HG03469 (cell line): ENCODE measurements around the gene SLC35F4.
A peak's percentile ranks its signal among the peaks of the same experiment; 100 is the strongest.
"Not testable (repeated sequence)": the region's sequence is repeated elsewhere in the genome, so short reads cannot be mapped to it uniquely, and the experiment has no call there.

ENCODE experiments used
- ATAC-seq: cut with Tn5 transposase; IDR thresholded peaks from one replicate; pipeline ENCODE4 v1.9.1; 2021; ENCODE audit warnings: mild to moderate bottlenecking, moderate library complexity, moderate number of reproducible peaks; ENCODE audit not compliant: unreplicated experiment

Gene SLC35F4

GRCh38 chr14:57865403-57866198 is at the start of gene SLC35F4:
TSS of gene SLC35F4 (minus strand) at chr14:57866092.
- ATAC-seq: no peak

DNA sequence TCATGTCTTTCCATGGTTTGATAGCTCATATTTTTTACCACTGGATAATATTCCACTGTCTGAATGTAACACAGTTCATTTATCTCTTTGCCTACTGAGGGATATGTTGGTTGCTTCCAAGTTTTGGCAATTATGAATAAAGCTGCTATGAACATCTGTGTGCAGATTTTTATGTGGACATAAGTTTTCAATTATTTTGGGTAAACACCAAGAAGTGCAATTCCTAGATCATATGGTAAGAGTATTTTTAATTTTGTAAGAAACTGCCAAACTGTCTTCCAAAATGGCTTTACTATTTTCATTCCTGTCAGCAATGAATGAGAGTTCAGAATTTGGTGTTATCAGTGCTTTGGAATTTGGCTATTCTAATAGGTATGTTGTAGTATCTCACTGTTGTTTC is 43.7 kb upstream of the SLC35F4 start:
- ATAC-seq: no peak

DNA sequence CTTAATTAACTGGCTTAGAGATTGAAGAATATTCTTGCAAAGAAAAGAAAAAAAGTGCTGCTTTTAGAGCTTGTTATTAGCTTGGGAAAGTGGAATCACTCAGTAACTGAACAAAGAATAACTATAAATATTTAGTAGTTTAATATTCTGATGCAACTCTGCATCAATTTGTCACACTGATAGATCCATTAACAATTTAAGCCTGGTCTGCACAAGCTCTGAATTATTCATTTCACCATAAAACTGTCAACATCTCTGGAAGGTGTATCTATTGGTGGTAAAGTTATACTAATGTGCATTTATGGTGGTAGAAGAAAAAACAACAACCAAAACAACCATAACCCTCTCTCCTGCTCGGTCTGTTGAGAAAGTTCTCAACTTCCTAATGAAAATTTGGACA is 38.1 kb upstream of the SLC35F4 start:
- no peak for ATAC-seq

- no peak for ATAC-seq
Observed at GRCh38 chr14:57898837-57899572, 33.1 kb upstream of the SLC35F4 start.

DNA sequence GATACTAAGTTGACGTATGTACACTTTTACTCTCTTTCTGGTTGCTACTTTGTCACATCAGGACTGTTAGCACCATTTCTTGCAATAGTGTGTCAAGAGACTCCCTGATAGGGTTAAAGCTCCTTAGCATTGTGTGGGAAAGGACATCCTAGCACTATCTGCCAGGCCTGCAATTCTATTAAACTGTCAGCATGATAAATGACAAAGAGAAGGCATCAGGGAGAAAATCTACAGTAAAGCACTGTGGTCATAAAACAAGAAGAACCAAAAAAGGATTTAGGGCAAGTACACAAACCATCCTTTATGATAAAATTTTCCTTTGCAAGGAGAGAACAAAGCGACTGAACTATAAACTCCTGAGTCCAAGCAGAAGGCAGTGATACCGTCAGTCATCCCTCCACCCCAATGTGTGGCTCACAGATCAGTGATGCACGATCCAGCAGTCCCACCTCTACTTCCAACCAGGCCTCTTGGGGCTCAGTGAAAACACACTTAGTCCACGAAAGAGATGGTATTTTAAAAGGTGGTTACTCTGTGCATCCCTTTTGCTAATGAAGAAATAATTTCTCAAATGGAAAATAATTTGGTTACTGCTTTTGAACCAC is 31.4 kb upstream of the SLC35F4 start:
- no peak for ATAC-seq

DNA sequence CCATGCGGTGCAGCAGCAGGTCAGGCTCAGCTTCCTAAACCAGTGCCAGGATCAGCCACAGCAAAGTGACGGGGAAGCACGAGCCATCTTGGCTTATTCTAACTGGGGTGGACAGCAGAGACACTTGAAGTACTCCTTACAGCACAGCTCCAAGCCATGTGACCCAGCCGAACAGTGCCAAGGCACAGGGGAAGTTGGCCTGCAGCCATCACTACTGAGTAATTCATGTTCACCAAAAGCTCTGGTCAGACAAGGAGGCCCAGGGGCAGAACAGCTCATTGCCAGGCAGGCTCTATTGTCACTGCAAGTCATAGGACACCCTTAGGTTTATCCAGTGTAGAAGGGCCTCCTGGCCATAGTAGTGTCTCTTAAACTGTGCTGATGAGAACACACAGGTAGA is 23.4 kb upstream of the SLC35F4 start:
- no peak for ATAC-seq

DNA sequence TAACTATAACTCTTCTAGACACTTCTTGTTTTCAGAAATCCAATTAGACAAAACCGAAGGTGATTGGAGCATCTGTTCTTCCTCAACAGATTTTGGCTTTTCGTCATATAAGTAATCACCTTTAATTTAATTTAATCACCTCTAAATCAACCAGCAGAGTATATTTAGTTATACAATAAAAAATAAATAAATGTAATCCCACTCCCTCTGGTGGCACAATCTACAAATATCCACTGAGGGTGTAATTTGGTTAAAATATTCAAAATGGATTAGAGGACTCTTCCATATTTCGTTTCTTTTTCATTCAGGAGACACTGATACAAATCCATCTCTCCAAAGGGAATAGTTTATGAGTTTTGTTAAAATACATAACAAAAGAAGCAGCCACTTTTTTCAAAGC is 18.3 kb upstream of the SLC35F4 start:
- no peak for ATAC-seq

DNA sequence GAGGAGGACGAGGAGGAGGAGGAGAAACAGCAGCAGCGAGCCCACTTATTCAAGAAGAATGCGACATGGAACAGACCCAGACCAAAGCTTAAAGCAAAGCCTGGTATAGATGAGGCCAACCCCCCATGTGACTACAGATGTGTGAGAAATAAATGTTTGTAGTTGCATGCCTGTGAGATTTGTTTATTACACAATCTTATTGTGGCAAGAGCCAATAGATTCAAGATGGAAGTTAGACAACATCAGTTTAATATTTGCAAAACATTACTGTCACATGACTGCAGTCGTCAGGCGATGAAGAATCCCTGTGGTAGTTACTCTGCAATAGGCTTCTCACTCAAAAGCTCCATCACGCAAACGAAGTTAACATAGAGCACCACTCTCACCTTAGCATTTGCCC is 17.2 kb upstream of the SLC35F4 start:
- ATAC-seq: no peak

- ATAC-seq: no peak
Observed at GRCh38 chr14:57879516-57879915, 13.6 kb upstream of the SLC35F4 start.

- no peak for ATAC-seq
Observed at GRCh38 chr14:57875985-57876384, 10.1 kb upstream of the SLC35F4 start.

DNA sequence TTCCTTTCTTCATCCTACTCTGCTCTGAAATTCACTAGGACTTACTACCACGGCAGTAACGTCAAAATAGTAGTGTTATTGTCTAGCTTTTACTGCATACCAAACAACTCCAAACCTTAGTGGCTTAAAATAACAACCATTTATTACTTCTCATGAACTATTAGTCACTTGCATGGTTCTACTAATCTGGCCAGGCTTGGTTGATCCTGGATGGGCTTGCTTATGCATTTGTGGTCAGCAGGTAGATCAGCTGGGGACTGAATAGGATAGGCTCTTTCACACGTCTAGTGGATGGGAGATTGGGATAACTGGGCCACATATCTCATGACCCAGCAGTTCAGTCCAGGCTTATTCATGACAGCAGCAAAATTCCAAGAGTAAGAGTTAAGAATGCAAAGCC is 9.4 kb upstream of the SLC35F4 start:
- no peak for ATAC-seq

DNA sequence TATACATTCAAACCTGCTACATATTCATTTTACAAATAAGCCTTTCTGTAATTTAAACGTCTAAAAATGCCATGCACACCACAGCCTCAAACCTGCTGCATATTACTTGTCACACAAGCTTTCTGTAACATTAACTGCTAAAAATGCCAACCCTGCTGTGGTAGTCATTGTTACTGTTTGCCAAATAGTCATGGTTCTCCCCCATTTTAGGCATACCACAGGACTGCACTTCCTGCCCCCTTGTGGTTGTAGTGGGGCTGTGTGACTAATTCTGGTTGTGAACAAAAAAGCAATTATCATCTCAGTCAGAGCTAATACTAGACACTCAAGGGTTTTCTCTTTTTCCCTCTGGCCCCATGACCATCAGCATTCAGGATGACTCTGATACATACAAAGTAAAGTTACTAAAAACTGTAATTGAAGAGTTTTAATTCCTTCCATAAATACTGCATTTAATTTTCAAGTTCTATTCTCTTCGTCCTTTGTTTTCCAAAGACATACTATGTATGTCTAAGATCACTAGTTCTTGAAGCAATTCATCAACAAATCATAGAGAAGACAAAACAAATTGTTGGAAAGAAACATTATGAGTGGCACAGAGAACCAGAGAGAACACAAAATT is 5.7 kb upstream of the SLC35F4 start:
- ATAC-seq: peak; percentile 78

DNA sequence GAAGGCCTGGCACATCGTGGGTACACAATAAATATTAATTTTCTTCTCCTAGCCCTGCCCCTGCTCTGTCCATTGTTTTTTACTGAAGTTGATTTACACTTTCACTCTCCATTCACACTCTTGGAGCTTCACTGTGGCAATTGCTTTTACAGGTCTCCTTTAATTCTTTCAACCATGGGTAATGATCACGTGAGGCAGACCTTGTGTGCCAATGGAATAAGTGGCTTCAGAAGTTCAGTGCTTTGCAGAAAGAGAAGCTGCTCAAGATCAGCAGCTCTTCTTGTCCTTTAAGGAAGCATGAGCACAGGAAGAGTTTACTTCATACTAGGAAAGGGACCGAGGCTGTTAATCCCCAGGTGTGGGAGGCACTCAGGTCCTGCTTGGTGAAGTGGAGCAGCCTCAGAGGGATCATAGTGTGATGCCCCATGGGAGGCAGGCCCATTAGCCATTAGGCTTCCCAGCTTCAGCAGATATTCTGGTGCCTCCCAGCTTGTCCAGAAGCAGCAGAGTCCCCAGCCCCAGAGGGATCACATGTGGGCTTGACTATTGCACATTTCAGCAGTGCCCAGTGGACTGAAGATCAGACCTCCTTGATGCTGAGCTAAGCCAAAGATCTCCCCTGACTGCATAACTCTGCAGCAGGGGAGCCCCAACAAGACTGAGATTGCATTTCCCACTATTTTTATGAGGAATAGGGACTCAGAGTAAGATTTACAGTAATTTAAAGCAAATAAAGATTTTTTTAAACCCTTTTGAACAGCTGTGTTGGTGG is 5.0 kb upstream of the SLC35F4 start:
- no peak for ATAC-seq

DNA sequence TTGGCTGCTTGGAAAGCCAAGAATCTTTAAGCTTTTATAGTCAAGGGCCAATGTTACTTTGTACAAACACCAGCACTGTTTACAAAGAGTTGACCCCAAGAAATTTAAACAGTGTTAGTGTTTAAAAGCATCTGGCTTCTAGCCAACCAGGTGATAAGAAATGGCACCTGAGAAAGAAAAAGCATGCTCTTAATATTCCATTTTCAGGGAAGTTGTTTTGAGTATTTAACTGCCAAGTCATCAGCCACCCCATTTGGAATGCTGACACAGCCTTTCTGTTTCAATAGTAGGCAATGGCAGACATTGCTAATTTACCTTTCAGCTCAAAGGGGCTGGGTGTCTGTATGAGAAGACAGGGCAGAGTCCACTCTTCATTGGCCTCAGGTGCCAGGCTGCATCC is 3.7 kb upstream of the SLC35F4 start:
- no peak for ATAC-seq

GRCh38 chr14:57866199-57866705 is 360 bp upstream of the SLC35F4 start:
- ATAC-seq: no peak

- no peak for ATAC-seq
Observed at GRCh38 chr14:57865066-57865402, 858 bp downstream of the SLC35F4 start.

DNA sequence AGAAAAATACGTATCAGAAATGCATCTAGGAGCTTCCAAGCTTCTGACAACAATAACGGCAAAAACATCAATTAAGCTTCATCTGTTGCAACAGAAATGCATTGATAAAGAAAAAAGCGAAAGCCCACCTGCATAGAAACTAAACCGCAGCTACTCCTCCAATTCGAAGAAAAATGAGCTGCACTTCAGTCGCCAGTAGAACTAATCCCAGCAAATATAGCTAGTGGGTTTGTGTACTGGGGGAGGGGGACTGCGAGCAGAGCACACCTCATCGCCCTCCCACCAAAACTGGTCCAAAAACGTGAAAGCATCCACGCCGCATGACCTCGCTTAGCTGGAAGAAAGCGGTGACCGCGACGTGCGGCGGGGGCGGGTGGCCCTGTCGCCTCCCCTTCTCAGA is 1.2 kb downstream of the SLC35F4 start:
- no peak for ATAC-seq

DNA sequence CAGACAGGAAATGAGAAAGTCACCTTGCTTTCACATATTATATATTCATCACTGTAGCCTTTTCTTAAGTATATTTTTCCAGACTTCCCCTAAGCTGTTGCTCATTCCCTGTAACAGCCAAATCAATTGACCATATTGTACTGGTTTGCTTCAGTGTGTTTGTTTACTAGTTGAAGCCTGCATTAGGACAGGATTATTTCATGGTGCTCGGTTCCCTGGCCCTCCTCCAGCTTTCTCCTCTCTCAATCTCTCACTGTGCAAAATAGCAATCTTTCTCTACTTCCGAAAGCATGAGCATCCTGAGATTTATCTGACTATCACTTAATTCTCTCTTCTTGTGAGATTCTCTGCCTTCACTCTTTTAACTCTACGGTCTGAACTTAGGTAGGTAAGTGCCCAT is 2.4 kb downstream of the SLC35F4 start:
- ATAC-seq: no peak

GRCh38 chr14:57855666-57856065 is 10.2 kb downstream of the SLC35F4 start:
- ATAC-seq: not testable (repeated sequence)

GRCh38 chr14:57854571-57854970 is 11.3 kb downstream of the SLC35F4 start:
- ATAC-seq: no peak

- ATAC-seq: no peak
Observed at GRCh38 chr14:57851354-57851753, 14.5 kb downstream of the SLC35F4 start.
